Gastroesophageal sphincter (tissue), 4 donors: ENCODE results near the gene MED10. TPM values are rescaled to one million over a fixed set of nuclear protein-coding genes. Genes with fewer than 3 reads are reported as not detected.

ENCODE experiments used
- ATAC-seq: fragments of 150-250 bp; one replicate; pipeline ENCODE4 v1.9.1; 2016; ENCODE audit warnings: mild to moderate bottlenecking, moderate library complexity
- H3K27ac ChIP-seq, 4 donors: fragments of 200-600 bp; sonication (generic) in 3 of 4; 1 replicate in 3 of 4; 2 replicates in 1 of 4; pipeline ENCODE4 v1.5.1; 2016 to 2019
- H3K27me3 ChIP-seq: fragments of 200-600 bp; sonication (generic); one replicate; pipeline ENCODE4 v1.5.1; 2019
- H3K36me3 ChIP-seq, 2 donors: fragments of 200-600 bp; sonication (generic); one replicate each; pipeline ENCODE4 v1.5.1; 2019; ENCODE audit warnings: control low read depth in 1 of 2
- H3K4me1 ChIP-seq, 3 donors: fragments of 200-600 bp; sonication (generic); 1 replicate in 2 of 3; 2 replicates in 1 of 3; pipeline ENCODE4 v1.5.1; 2016 to 2019; ENCODE audit warnings: control low read depth in 2 of 3
- H3K4me3 ChIP-seq, 2 donors: fragments of 200-600 bp; sonication (generic); one replicate each; pipeline ENCODE4 v1.5.1; 2019; ENCODE audit warnings: mild to moderate bottlenecking in 1 of 2, moderate library complexity in 1 of 2
- H3K9me3 ChIP-seq, 3 donors: fragments of 200-600 bp; sonication (generic); one replicate each; pipeline ENCODE4 v1.5.1; 2017 to 2019; ENCODE audit warnings: control low read depth in 2 of 3
- EP300 ChIP-seq: sonication (generic); formaldehyde crosslinking; IDR thresholded peaks from one replicate; pipeline ENCODE4 v1.6.1; 2017; ENCODE audit warnings: antibody characterized with exemption, mild to moderate bottlenecking
- POLR2A ChIP-seq, 2 donors: fragments of 450-650 bp; IDR thresholded peaks; one replicate each; pipeline ENCODE4 v1.6.1; 2017; ENCODE audit warnings: antibody characterized with exemption in 2 of 2, mild to moderate bottlenecking in 2 of 2, moderate library complexity in 1 of 2
- POLR2AphosphoS5 ChIP-seq: sonication (generic); formaldehyde crosslinking; IDR thresholded peaks from one replicate; pipeline ENCODE4 v1.6.1; 2017; ENCODE audit warnings: antibody characterized with exemption
- WGBS, 2 donors: methylation state at CpG; one replicate each; pipeline ENCODE4 v1.1.5; 2018; ENCODE audit warnings: low coverage in 1 of 2; 5-methylcytosine and 5-hydroxymethylcytosine counted together
- total RNA-seq, 4 donors: library from RNA; depleted of rRNA; stranded (reverse); fragments of >200 nt; gene quantifications; one replicate each; pipeline ENCODE4 v1.1.0, GENCODE V29; 2016
- TF ChIP-seq, protein P1 (sequence below), 4 experiments: fragments of 200-600 bp in 2 of 4; fragments of 450-650 bp in 2 of 4; sonication (generic) in 1 of 4; IDR thresholded peaks; one replicate each; pipeline ENCODE4 v1.5.1; 2017 to 2019; ENCODE audit warnings: antibody characterized with exemption in 4 of 4, mild to moderate bottlenecking in 2 of 4, moderate library complexity in 2 of 4

The MED10 gene
- total RNA-seq, 4 donors from 2014 or later: 27.2 to 39.7 (median 34.0) TPM

DNA sequence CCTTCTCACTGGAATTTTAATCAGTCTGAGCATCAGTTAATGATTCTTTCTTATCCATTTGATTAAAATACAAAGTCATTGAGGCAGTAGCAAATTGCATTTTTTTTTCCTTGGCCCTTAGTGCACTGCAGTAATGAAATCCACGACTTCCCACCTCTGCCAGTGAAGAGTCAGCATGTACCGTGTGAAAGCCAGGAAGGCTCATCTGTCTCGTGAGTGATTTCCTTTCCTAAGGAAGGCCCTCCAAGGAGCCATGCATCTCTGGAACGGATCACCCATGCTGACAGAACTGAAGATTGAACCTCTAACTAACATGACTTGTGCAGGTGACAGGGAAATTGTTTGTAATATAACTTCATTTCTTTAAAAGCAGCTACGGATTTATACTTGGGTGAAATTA lies 51.6 kb downstream of the MED10 start:
- ATAC-seq: no peak
- Histone ChIP-seq H3K4me1 (no peaks in the 10 kb centered on the region), H3K27me3 (no peaks in the 10 kb centered on the region), H3K9me3 (peaks cover 0 to 20% (median 0%) of the 10 kb centered on the region in 3 donors), H3K36me3 (peaks cover 0 to 11% of the 10 kb centered on the region in 2 donors), H3K27ac (no peak overlapping the region), H3K4me3 (no peak overlapping the region)
- no peak for TF ChIP-seq POLR2A (IDR thresholded peaks at IDR 0.05)
- TF ChIP-seq POLR2AphosphoS5: no peak
- TF ChIP-seq, protein P1, sequence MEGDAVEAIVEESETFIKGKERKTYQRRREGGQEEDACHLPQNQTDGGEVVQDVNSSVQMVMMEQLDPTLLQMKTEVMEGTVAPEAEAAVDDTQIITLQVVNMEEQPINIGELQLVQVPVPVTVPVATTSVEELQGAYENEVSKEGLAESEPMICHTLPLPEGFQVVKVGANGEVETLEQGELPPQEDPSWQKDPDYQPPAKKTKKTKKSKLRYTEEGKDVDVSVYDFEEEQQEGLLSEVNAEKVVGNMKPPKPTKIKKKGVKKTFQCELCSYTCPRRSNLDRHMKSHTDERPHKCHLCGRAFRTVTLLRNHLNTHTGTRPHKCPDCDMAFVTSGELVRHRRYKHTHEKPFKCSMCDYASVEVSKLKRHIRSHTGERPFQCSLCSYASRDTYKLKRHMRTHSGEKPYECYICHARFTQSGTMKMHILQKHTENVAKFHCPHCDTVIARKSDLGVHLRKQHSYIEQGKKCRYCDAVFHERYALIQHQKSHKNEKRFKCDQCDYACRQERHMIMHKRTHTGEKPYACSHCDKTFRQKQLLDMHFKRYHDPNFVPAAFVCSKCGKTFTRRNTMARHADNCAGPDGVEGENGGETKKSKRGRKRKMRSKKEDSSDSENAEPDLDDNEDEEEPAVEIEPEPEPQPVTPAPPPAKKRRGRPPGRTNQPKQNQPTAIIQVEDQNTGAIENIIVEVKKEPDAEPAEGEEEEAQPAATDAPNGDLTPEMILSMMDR (IDR thresholded peaks at IDR 0.05): no peak
- no peak for TF ChIP-seq EP300
- 33 to 62% methylated on average over 3 to 4 of the region's 5 CpGs for WGBS, 2 donors

DNA sequence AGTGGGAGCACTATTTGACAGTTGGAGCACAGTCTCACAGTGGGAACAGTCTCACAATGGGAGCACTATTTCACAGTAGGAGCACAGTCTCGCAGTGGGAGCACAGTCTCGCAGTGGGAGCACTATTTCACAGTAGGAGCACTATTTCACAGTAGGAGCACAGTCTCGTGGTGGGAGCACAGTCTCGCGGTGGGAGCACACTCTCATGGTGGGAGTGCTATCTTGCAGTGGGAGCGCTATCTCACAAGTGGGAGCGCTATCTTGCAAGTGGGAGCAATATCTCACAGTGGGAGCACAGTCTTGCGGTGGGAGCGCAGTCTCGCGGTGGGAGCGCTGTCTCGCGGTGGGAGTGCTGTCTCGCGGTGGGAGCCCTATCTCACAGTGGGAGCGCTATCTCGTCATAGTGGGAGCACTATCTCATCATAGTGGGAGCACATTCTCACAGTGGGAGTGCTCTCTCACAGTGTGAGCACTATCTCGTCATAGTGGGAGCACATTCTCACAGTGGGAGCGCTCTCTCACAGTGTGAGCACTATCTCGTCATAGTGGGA lies 56.1 kb downstream of the MED10 start:
- WGBS, 2 donors: 89% methylated on average over 5 of the region's 21 CpGs
- Histone ChIP-seq H3K9me3 (no peaks in the 10 kb centered on the region), H3K27ac (no peak overlapping the region), H3K27me3 (no peaks in the 10 kb centered on the region), H3K4me3 (no peak overlapping the region), H3K4me1 (no peaks in the 10 kb centered on the region), H3K36me3 (no peaks in the 10 kb centered on the region)
- TF ChIP-seq POLR2AphosphoS5 (no peak), POLR2A (IDR thresholded peaks at IDR 0.05) (no peak), EP300 (no peak)
- TF ChIP-seq, protein P1 (IDR thresholded peaks at IDR 0.05): no peak
- no peak for ATAC-seq

Other genes with a start within 250 kb of the MED10 start
- 1 to 10 TPM in 1 of 4 donors, under 1 TPM in 3; 0.15 to 1.4 (median 0.28) TPM for gene UBE2QL1, start 70.3 kb upstream of the MED10 start, total RNA-seq